Suprapubic skin (tissue), 4 donors: ENCODE data around the gene ARHGAP20.

Experiments used
- EP300 ChIP-seq: sonication (generic); formaldehyde crosslinking; IDR thresholded peaks from one replicate; pipeline ENCODE4 v1.6.1; 2017; ENCODE audit warnings: antibody characterized with exemption
- POLR2A ChIP-seq, 2 donors: fragments of 450-650 bp; IDR thresholded peaks; one replicate each; pipeline ENCODE4 v1.6.1; 2017; ENCODE audit warnings: antibody characterized with exemption in 2 of 2, mild to moderate bottlenecking in 2 of 2, moderate library complexity in 2 of 2
- POLR2AphosphoS5 ChIP-seq, 3 donors: sonication (generic); formaldehyde crosslinking; IDR thresholded peaks; one replicate each; pipeline ENCODE4 v1.6.1; 2017; ENCODE audit warnings: antibody characterized with exemption in 3 of 3
- TF ChIP-seq, protein P1 (sequence below), 2 donors: fragments of 200-600 bp in 1 of 2; fragments of 450-650 bp in 1 of 2; sonication (generic) in 1 of 2; IDR thresholded peaks; one replicate each; pipeline ENCODE4 v1.5.1; 2016 to 2019; ENCODE audit warnings: antibody characterized with exemption in 2 of 2, mild to moderate bottlenecking in 1 of 2, moderate library complexity in 1 of 2

DNA sequence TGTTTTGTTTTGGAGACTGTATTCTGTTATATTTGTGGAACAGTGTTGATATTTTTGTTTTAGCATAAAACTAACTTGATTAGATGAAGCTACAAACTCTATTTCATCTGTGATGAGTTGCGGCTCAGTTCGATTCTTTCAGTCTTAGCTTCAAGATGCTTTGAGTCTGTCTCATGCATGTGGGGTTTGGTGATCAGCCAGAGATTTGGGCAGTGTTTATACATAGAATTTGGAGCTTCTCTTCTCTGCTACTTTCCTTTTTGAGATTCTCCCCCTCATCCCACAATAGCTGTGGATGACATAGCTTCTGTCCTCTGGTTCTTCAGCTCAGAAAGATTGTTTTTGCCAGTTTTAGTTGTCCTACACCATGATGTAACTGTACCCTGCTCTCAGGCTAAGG lies 90.4 kb downstream of the ARHGAP20 start:
- TF ChIP-seq, protein P1, sequence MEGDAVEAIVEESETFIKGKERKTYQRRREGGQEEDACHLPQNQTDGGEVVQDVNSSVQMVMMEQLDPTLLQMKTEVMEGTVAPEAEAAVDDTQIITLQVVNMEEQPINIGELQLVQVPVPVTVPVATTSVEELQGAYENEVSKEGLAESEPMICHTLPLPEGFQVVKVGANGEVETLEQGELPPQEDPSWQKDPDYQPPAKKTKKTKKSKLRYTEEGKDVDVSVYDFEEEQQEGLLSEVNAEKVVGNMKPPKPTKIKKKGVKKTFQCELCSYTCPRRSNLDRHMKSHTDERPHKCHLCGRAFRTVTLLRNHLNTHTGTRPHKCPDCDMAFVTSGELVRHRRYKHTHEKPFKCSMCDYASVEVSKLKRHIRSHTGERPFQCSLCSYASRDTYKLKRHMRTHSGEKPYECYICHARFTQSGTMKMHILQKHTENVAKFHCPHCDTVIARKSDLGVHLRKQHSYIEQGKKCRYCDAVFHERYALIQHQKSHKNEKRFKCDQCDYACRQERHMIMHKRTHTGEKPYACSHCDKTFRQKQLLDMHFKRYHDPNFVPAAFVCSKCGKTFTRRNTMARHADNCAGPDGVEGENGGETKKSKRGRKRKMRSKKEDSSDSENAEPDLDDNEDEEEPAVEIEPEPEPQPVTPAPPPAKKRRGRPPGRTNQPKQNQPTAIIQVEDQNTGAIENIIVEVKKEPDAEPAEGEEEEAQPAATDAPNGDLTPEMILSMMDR (IDR thresholded peaks at IDR 0.05) = no peak
- TF ChIP-seq POLR2AphosphoS5 (IDR thresholded peaks at IDR 0.05) (no peak), POLR2A (IDR thresholded peaks at IDR 0.05) (no peak), EP300 (no peak)
